GM18870 (cell line): Measurements from ENCODE around the gene FAM171A1.

Source experiments
- ATAC-seq: cut with Tn5 transposase; IDR thresholded peaks from one replicate; pipeline ENCODE4 v1.9.1; 2021; ENCODE audit warnings: moderate library complexity; ENCODE audit not compliant: unreplicated experiment

FAM171A1 gene

GRCh38 chr10:15374156-15374555 is 3.1 kb upstream of the FAM171A1 start:
- peak; percentile 67 for ATAC-seq

GRCh38 chr10:15373199-15373598 is 2.1 kb upstream of the FAM171A1 start:
- ATAC-seq = no peak

- no peak for ATAC-seq
Measured at GRCh38 chr10:15370212-15370855, 755 bp downstream of the FAM171A1 start.

- no peak for ATAC-seq
Measured at GRCh38 chr10:15369256-15370211, 1.6 kb downstream of the FAM171A1 start.

- no peak for ATAC-seq
Measured at GRCh38 chr10:15368101-15368855, 2.8 kb downstream of the FAM171A1 start.

GRCh38 chr10:15367296-15368085 is 3.6 kb downstream of the FAM171A1 start:
- no peak for ATAC-seq

- no peak for ATAC-seq
Measured at GRCh38 chr10:15365692-15366091, 5.4 kb downstream of the FAM171A1 start.

GRCh38 chr10:15364001-15364400 is 7.1 kb downstream of the FAM171A1 start:
- no peak for ATAC-seq

GRCh38 chr10:15363031-15363430 is 8.1 kb downstream of the FAM171A1 start:
- ATAC-seq = no peak

- ATAC-seq = no peak
Measured at GRCh38 chr10:15361131-15361530, 10.0 kb downstream of the FAM171A1 start.

- ATAC-seq = no peak
Measured at GRCh38 chr10:15360566-15360965, 10.5 kb downstream of the FAM171A1 start.

GRCh38 chr10:15353471-15354017 is 17.5 kb downstream of the FAM171A1 start:
- ATAC-seq = no peak

GRCh38 chr10:15352836-15353235 is 18.3 kb downstream of the FAM171A1 start:
- ATAC-seq = no peak

- no peak for ATAC-seq
Measured at GRCh38 chr10:15352201-15352600, 18.9 kb downstream of the FAM171A1 start.

- no peak for ATAC-seq
Measured at GRCh38 chr10:15351099-15351820, 19.8 kb downstream of the FAM171A1 start.

GRCh38 chr10:15349112-15349511 is 22.0 kb downstream of the FAM171A1 start:
- ATAC-seq = no peak

- no peak for ATAC-seq
Measured at GRCh38 chr10:15348579-15348978, 22.5 kb downstream of the FAM171A1 start.

GRCh38 chr10:15347150-15347549 is 23.9 kb downstream of the FAM171A1 start:
- ATAC-seq = no peak

- ATAC-seq = no peak
Measured at GRCh38 chr10:15346440-15347141, 24.5 kb downstream of the FAM171A1 start.
